Caco-2 (cell line): Measurements from ENCODE around the gene SELENOV. TPM values are rescaled to one million over a fixed set of nuclear protein-coding genes. Genes with fewer than 3 reads are reported as not detected.

Experiments
- BruUV-seq: library from RNA; stranded (reverse); fragments of 400-500 nt; replicated peaks from 2 replicates; lab custom pipeline; 2021; lab: Mats Ljungman, UMichigan
- CTCF ChIA-PET: fragments of 300-600 bp; sonication (Branson Sonifier 250); formaldehyde crosslinking; loops from one replicate; lab custom pipeline; 2022; ENCODE audit warnings: antibody characterized with exemption; lab: Charles Lee
- POLR2A ChIA-PET: fragments of 300-600 bp; sonication (Branson Sonifier 250); formaldehyde crosslinking; loops from one replicate; lab custom pipeline; 2022; ENCODE audit warnings: antibody characterized with exemption; lab: Charles Lee
- DNase-seq, 2 experiments: peaks; one replicate each; pipeline versions ENCODE4 v3.0.0 to v3.0.0-alpha.2; 2020 to 2022
- H3K27me3 ChIP-seq: replicated peaks from 2 replicates; pipeline ENCODE4 v1.6.0; 2011; ENCODE audit warnings: low read length; ENCODE audit not compliant: control insufficient read depth, insufficient read depth
- H3K36me3 ChIP-seq: 2 replicates; pipeline ENCODE4 v1.5.1; 2011; ENCODE audit warnings: low read length; ENCODE audit not compliant: control insufficient read depth, insufficient read depth
- H3K4me1 ChIP-seq: fragments of 250-450 bp; sonication (Bioruptor Pico); 2 replicates; pipeline ENCODE4 v1.5.1; 2020; ENCODE audit warnings: mild to moderate bottlenecking
- H3K4me3 ChIP-seq: 2 replicates; pipeline ENCODE4 v1.5.1; 2011; ENCODE audit warnings: low read depth, mild to moderate bottlenecking, control low read depth, low read length
- H3K9me3 ChIP-seq: fragments of 250-450 bp; sonication (Bioruptor Pico); 2 replicates; pipeline ENCODE4 v1.5.1; 2020; ENCODE audit warnings: mild to moderate bottlenecking, moderate library complexity
- H3K27ac Mint-ChIP-seq: one replicate; pipeline ENCODE4 v1.8.0; 2022; ENCODE audit warnings: mixed read lengths; ENCODE audit not compliant: unreplicated experiment
- H3K27me3 Mint-ChIP-seq: one replicate; pipeline ENCODE4 v1.8.0; 2022; ENCODE audit warnings: mixed read lengths; ENCODE audit not compliant: insufficient read depth, unreplicated experiment
- H3K36me3 Mint-ChIP-seq: one replicate; pipeline ENCODE4 v1.8.0; 2022; ENCODE audit warnings: mild to moderate bottlenecking, mixed read lengths; ENCODE audit not compliant: insufficient read depth, unreplicated experiment
- H3K4me1 Mint-ChIP-seq: one replicate; pipeline ENCODE4 v1.8.0; 2022; ENCODE audit warnings: low read depth, mixed read lengths; ENCODE audit not compliant: unreplicated experiment
- H3K4me3 Mint-ChIP-seq: one replicate; pipeline ENCODE4 v1.8.0; 2022; ENCODE audit warnings: mild to moderate bottlenecking, moderate library complexity, mixed read lengths; ENCODE audit not compliant: unreplicated experiment
- H3K9me3 Mint-ChIP-seq: one replicate; pipeline ENCODE4 v1.8.0; 2022; ENCODE audit warnings: mixed read lengths; ENCODE audit not compliant: unreplicated experiment
- intact Hi-C: fragments of 100-400 bp; cut with micrococcal nuclease; formaldehyde crosslinking; loops from one replicate; pipeline ENCODE4 v1.10.0; 2022; ENCODE audit not compliant: unreplicated experiment
- total RNA-seq: library from RNA; stranded (reverse); gene quantifications from 2 replicates; pipeline ENCODE4 v1.2.3, GENCODE V29; 2022
- TF ChIP-seq, protein P1 (sequence below), 2 experiments: fragments of 200-600 bp in 1 of 2; IDR thresholded peaks; 1 replicate in 1 of 2; 2 replicates in 1 of 2; pipeline versions ENCODE4 v1.5.1 to v1.8.0; 2011 to 2022; ENCODE audit warnings: antibody characterized with exemption in 1 of 2, control low read depth in 1 of 2, inconsistent platforms in 1 of 2, low read depth in 1 of 2, low read length in 1 of 2, mild to moderate bottlenecking in 1 of 2, moderate library complexity in 1 of 2; ENCODE audit not compliant: insufficient read depth in 1 of 2, severe bottlenecking in 1 of 2, unreplicated experiment in 1 of 2

SELENOV gene
- total RNA-seq, 1 experiment from 2014 or later: 1.6 TPM

DNA sequence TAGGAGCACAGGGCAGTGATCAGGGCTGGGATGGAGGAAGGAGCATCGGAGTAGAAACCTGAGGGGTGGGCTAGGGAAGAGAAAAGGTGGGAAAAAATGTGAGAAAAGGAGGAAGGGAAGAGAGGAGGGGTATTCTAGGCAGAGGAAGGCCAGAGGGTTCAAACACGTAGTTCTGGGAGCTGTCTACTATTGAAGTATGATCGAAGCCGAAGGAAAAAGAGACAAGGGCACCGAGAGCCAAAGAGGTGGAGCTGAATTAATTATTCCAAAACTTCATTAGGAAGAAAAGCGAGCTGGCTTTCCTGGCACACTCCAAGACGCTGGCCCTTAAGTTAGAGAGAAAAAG is 8.4 kb upstream of the SELENOV start:
- intact Hi-C loops: no loop called here
- no peak for DNase-seq
- Histone ChIP-seq H3K36me3 (no peaks in the 10 kb centered on the region), H3K4me1 (peaks cover 11% of the 10 kb centered on the region), H3K27me3 (no peaks in the 10 kb centered on the region), H3K9me3 (no peaks in the 10 kb centered on the region), H3K4me3 (peak overlapping the region; percentile 21; the same call in 1 of the 2 replicates)
- TF ChIP-seq, protein P1, sequence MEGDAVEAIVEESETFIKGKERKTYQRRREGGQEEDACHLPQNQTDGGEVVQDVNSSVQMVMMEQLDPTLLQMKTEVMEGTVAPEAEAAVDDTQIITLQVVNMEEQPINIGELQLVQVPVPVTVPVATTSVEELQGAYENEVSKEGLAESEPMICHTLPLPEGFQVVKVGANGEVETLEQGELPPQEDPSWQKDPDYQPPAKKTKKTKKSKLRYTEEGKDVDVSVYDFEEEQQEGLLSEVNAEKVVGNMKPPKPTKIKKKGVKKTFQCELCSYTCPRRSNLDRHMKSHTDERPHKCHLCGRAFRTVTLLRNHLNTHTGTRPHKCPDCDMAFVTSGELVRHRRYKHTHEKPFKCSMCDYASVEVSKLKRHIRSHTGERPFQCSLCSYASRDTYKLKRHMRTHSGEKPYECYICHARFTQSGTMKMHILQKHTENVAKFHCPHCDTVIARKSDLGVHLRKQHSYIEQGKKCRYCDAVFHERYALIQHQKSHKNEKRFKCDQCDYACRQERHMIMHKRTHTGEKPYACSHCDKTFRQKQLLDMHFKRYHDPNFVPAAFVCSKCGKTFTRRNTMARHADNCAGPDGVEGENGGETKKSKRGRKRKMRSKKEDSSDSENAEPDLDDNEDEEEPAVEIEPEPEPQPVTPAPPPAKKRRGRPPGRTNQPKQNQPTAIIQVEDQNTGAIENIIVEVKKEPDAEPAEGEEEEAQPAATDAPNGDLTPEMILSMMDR (IDR thresholded peaks at IDR 0.05; ENCODE audit: insufficient read depth in 1 of 2, low read depth in 1 of 2, low read length in 1 of 2, severe bottlenecking in 1 of 2, unreplicated experiment in 1 of 2): no peak
- CTCF ChIA-PET: interaction anchor here (1.1 kb wide), 1 partner anchor 9 kb away, joined by 5 read pairs; no protein-coding TSS in a partner anchor
- POLR2A ChIA-PET: no interaction called here
- no TSS peak for BruUV-seq
- H3K9me3 Mint-ChIP-seq: no peaks in the 10 kb centered on the region
- peaks cover 15% of the 10 kb centered on the region for H3K27me3 Mint-ChIP-seq
- H3K4me3 Mint-ChIP-seq: peak overlapping the region; percentile 70
- H3K4me1 Mint-ChIP-seq: no peaks in the 10 kb centered on the region
- H3K27ac Mint-ChIP-seq: no peak overlapping the region
- H3K36me3 Mint-ChIP-seq: peaks cover 5% of the 10 kb centered on the region

DNA sequence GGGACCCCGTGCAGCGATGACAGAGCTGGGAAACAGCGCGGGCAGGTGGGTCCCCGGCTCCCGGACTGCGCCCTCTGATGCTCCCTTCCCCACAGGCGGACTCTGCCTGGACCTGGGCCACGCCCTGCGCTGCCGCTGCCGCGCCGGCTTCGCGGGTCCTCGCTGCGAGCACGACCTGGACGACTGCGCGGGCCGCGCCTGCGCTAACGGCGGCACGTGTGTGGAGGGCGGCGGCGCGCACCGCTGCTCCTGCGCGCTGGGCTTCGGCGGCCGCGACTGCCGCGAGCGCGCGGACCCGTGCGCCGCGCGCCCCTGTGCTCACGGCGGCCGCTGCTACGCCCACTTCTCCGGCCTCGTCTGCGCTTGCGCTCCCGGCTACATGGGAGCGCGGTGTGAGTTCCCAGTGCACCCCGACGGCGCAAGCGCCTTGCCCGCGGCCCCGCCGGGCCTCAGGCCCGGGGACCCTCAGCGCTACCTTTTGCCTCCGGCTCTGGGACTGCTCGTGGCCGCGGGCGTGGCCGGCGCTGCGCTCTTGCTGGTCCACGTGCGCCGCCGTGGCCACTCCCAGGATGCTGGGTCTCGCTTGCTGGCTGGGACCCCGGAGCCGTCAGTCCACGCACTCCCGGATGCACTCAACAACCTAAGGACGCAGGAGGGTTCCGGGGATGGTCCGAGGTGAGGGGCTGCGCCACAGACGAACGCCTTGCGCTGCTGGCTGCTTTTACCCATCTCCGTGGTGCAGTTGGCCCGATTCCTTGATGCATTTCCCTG is 7.8 kb upstream of the SELENOV start:
- Histone ChIP-seq H3K36me3 (no peaks in the 10 kb centered on the region), H3K4me3 (peak overlapping the region; percentile 54), H3K9me3 (no peaks in the 10 kb centered on the region), H3K4me1 (peaks cover 11% of the 10 kb centered on the region), H3K27me3 (no peaks in the 10 kb centered on the region)
- peaks cover 5% of the 10 kb centered on the region for H3K36me3 Mint-ChIP-seq
- H3K27ac Mint-ChIP-seq: no peak overlapping the region
- H3K9me3 Mint-ChIP-seq: no peaks in the 10 kb centered on the region
- BruUV-seq: no TSS peak
- H3K27me3 Mint-ChIP-seq: peaks cover 15% of the 10 kb centered on the region
- intact Hi-C loops: no loop called here
- POLR2A ChIA-PET: no interaction called here
- CTCF ChIA-PET: interaction anchor here (1.1 to 1.8 kb wide), 2 partner anchors 9 to 10 kb away, joined by 5 to 11 read pairs; no protein-coding TSS in a partner anchor
- peak overlapping the region; percentile 70 for H3K4me3 Mint-ChIP-seq
- no peaks in the 10 kb centered on the region for H3K4me1 Mint-ChIP-seq
- TF ChIP-seq, protein P1 (IDR thresholded peaks at IDR 0.05; ENCODE audit: insufficient read depth in 1 of 2, low read depth in 1 of 2, low read length in 1 of 2, severe bottlenecking in 1 of 2, unreplicated experiment in 1 of 2): no peak
- DNase-seq: peak; percentile 72 to 81

GRCh38 chr19:39507715-39508364 is 7.1 kb upstream of the SELENOV start:
- peaks cover 15% of the 10 kb centered on the region for H3K27me3 Mint-ChIP-seq

More at GRCh38 chr19:39507715-39508364, 7.1 kb upstream of the SELENOV start:
- TF ChIP-seq, protein P1 (IDR thresholded peaks at IDR 0.05; ENCODE audit: insufficient read depth in 1 of 2, low read depth in 1 of 2, low read length in 1 of 2, severe bottlenecking in 1 of 2, unreplicated experiment in 1 of 2): no peak
- Histone ChIP-seq H3K9me3 (no peaks in the 10 kb centered on the region), H3K27me3 (no peaks in the 10 kb centered on the region), H3K4me1 (0 out of 2 replicates have a peak, but pooled peaks cover 5% of the 10 kb centered on the region), H3K4me3 (peak overlapping the region; percentile 54), H3K36me3 (no peaks in the 10 kb centered on the region)
- peak overlapping the region; percentile 70 for H3K4me3 Mint-ChIP-seq
- peaks cover 5% of the 10 kb centered on the region for H3K36me3 Mint-ChIP-seq
- intact Hi-C loops: no loop called here
- no TSS peak for BruUV-seq
- no peaks in the 10 kb centered on the region for H3K9me3 Mint-ChIP-seq
- ChIA-PET CTCF (interaction anchor here (1.8 kb wide), 1 partner anchor 10 kb away, joined by 11 read pairs; no protein-coding TSS in a partner anchor), POLR2A (no interaction called here)
- no peak overlapping the region for H3K27ac Mint-ChIP-seq
- DNase-seq: no peak
- no peaks in the 10 kb centered on the region for H3K4me1 Mint-ChIP-seq
